HG03558 (cell line): ENCODE results near the gene HGS.

ENCODE experiments used
- ATAC-seq: cut with Tn5 transposase; IDR thresholded peaks from one replicate; pipeline ENCODE4 v1.9.1; 2021; ENCODE audit warnings: moderate number of reproducible peaks; ENCODE audit not compliant: unreplicated experiment; ENCODE audit errors: extremely low read depth

HGS gene

GRCh38 chr17:81683584-81684441 lies at the start of gene HGS, which contains the start of gene ARL16:
TSS of gene HGS (plus strand) at chr17:81684011. CDS start at chr17:81684067, 56 bp downstream.
TSS of gene ARL16 (minus strand) at chr17:81683797. CDS start at chr17:81683753, 44 bp downstream.
- peak; percentile 86 for ATAC-seq

GRCh38 chr17:81635431-81635830 lies 48.4 kb upstream of the HGS start:
- ATAC-seq = no peak

GRCh38 chr17:81635973-81636504 lies 47.8 kb upstream of the HGS start:
- no peak for ATAC-seq

- ATAC-seq = peak; percentile 47
Measured at GRCh38 chr17:81636505-81637288, 47.1 kb upstream of the HGS start, which contains the start of the genes NPLOC4 and TSPAN10. TSS of gene NPLOC4 (minus strand) at chr17:81637112. CDS start at chr17:81636930, 182 bp downstream. TSS of gene TSPAN10 (plus strand) at chr17:81637196. CDS start at chr17:81642413, 5,217 bp downstream.

GRCh38 chr17:81638683-81639082 lies 45.1 kb upstream of the HGS start:
- ATAC-seq = no peak

GRCh38 chr17:81640011-81640410 lies 43.8 kb upstream of the HGS start:
- ATAC-seq = no peak

- no peak for ATAC-seq
Measured at GRCh38 chr17:81641825-81642489, 41.9 kb upstream of the HGS start.

GRCh38 chr17:81644496-81644895 lies 39.3 kb upstream of the HGS start:
- ATAC-seq = no peak

GRCh38 chr17:81644976-81645952 lies 38.5 kb upstream of the HGS start:
- ATAC-seq = no peak

- no peak for ATAC-seq
Measured at GRCh38 chr17:81646869-81647600, 36.8 kb upstream of the HGS start.

- ATAC-seq = no peak
Measured at GRCh38 chr17:81647640-81648012, 36.2 kb upstream of the HGS start.

GRCh38 chr17:81648013-81648706 lies 35.7 kb upstream of the HGS start:
- ATAC-seq = no peak

GRCh38 chr17:81648707-81649085 lies 35.1 kb upstream of the HGS start:
- no peak for ATAC-seq

GRCh38 chr17:81650951-81651350 lies 32.9 kb upstream of the HGS start:
- no peak for ATAC-seq

- ATAC-seq = no peak
Measured at GRCh38 chr17:81651692-81652091, 32.1 kb upstream of the HGS start.

GRCh38 chr17:81652906-81653771 lies 30.7 kb upstream of the HGS start:
- ATAC-seq = no peak
